IPS-18a (cell line): ENCODE results near the gene SGTB.
"Not testable (repeated sequence)": the region's sequence is repeated elsewhere in the genome, so short reads cannot be mapped to it uniquely, and the experiment has no call there.

Experiments used
- H3K27ac ChIP-seq: one replicate; pipeline ENCODE4 v1.5.1; 2013; ENCODE audit warnings: low read length
- H3K27me3 ChIP-seq: one replicate; pipeline ENCODE4 v1.6.1; 2013; ENCODE audit warnings: mild to moderate bottlenecking, low read length; ENCODE audit not compliant: control insufficient read depth, insufficient read depth
- H3K36me3 ChIP-seq: one replicate; pipeline ENCODE4 v1.6.1; 2013; ENCODE audit warnings: low read depth, low read length; ENCODE audit not compliant: control insufficient read depth
- H3K4me1 ChIP-seq: one replicate; pipeline ENCODE4 v1.6.1; 2013; ENCODE audit warnings: low read depth, low read length; ENCODE audit not compliant: control insufficient read depth
- H3K4me3 ChIP-seq: one replicate; pipeline ENCODE4 v1.5.1; 2013; ENCODE audit warnings: low read length
- H3K9ac ChIP-seq: one replicate; pipeline ENCODE4 v1.6.1; 2013; ENCODE audit warnings: mild to moderate bottlenecking, low read length, moderate library complexity
- H3K9me3 ChIP-seq: one replicate; pipeline ENCODE4 v1.6.1; 2013; ENCODE audit warnings: low read depth, low read length; ENCODE audit not compliant: control insufficient read depth

SGTB gene

GRCh38 chr5:65647941-65648340, 74.0 kb downstream of the SGTB start:
- no peaks in the 10 kb centered on the region for H3K27me3 ChIP-seq
- H3K9me3 ChIP-seq: no peaks in the 10 kb centered on the region

DNA sequence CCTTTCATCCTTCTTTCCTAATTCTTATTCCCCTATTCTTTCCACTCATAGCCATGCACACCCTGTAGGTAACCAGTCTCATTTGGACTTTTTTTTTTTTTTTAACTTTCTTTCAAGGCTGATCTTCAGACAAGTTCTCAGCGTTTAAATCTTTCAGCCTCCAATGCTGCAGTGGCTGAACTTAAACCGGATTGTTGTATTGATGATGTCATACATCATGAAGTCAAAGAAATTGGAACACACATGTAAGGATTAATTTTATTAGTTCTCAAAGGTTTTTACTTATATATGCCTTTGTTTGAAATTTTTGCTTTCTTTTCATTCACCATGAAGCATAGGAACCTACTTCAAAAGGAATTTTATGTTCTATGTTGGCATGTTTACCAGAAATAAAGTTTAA, 75.0 kb downstream of the SGTB start:
- peaks cover 8% of the 10 kb centered on the region for H3K4me1 ChIP-seq
- no peaks in the 10 kb centered on the region for H3K36me3 ChIP-seq
- H3K27me3 ChIP-seq: no peaks in the 10 kb centered on the region
- no peak overlapping the region for H3K4me3 ChIP-seq
- H3K9ac ChIP-seq: no peak overlapping the region
- H3K27ac ChIP-seq: no peak overlapping the region
- no peaks in the 10 kb centered on the region for H3K9me3 ChIP-seq

More at GRCh38 chr5:65647941-65648340, 74.0 kb downstream of the SGTB start:
- Histone ChIP-seq H3K27ac (no peak overlapping the region), H3K4me1 (peaks cover 8% of the 10 kb centered on the region), H3K9ac (no peak overlapping the region), H3K36me3 (no peaks in the 10 kb centered on the region), H3K4me3 (no peak overlapping the region)

- no peak overlapping the region for H3K27ac ChIP-seq
- H3K27me3 ChIP-seq: no peaks in the 10 kb centered on the region
- H3K4me3 ChIP-seq: no peak overlapping the region
- no peaks in the 10 kb centered on the region for H3K9me3 ChIP-seq
- H3K4me1 ChIP-seq: no peaks in the 10 kb centered on the region
- H3K36me3 ChIP-seq: peaks cover 10% of the 10 kb centered on the region
- H3K9ac ChIP-seq: no peak overlapping the region
These were observed 81.7 kb downstream of the SGTB start for GRCh38 chr5:65640240-65640639.

- Histone ChIP-seq H3K9ac (no peak overlapping the region), H3K9me3 (no peaks in the 10 kb centered on the region), H3K36me3 (peaks cover 9% of the 10 kb centered on the region), H3K4me1 (peaks cover 3% of the 10 kb centered on the region), H3K4me3 (no peak overlapping the region), H3K27ac (no peak overlapping the region), H3K27me3 (no peaks in the 10 kb centered on the region)
These were observed 90.9 kb downstream of the SGTB start for GRCh38 chr5:65630981-65631380.

DNA sequence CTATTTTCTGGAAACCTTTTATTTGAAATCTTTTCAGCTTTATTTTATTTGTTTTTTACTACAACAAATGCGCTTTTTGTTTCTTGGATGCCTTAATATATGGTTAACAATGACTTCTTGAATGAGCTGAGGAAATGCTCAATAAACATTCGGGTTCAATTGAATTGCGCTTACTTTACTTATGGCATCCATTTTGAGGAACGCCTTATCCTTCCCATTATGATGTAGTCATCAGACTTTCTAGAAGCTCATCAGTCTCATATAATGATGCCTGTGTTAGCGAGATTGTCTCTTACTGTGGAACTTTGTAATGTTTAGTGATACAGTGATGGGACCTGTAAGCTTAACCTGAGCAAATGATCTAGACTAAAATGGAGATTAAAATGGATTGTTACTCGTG, 96.2 kb downstream of the SGTB start:
- peak overlapping the region; percentile 83 for H3K4me3 ChIP-seq

GRCh38 chr5:65624571-65625555, 97.0 kb downstream of the SGTB start, which contains the start of the genes SHLD3 and TRAPPC13:
SHLD3 (plus strand) TSS chr5:65625027; CDS start chr5:65629588, 4,561 bp downstream.
TRAPPC13 (plus strand) TSS chr5:65625027; CDS start chr5:65625061, 34 bp downstream.
- H3K36me3 ChIP-seq: peaks cover 6% of the 10 kb centered on the region
- H3K27ac ChIP-seq: peak within 1 kb of the TSS; percentile 94
- H3K9ac ChIP-seq: peak within 1 kb of the TSS; percentile 95
- H3K9me3 ChIP-seq: no peaks in the 10 kb centered on the region
- peaks cover 17% of the 10 kb centered on the region for H3K4me1 ChIP-seq
- peak within 1 kb of the TSS; percentile 83 for H3K4me3 ChIP-seq
- H3K27me3 ChIP-seq: no peaks in the 10 kb centered on the region

More for the DNA sequence above, 96.2 kb downstream of the SGTB start:
- no peaks in the 10 kb centered on the region for H3K9me3 ChIP-seq
- peaks cover 17% of the 10 kb centered on the region for H3K4me1 ChIP-seq
- H3K9ac ChIP-seq: peak overlapping the region; percentile 95
- H3K27ac ChIP-seq: peak overlapping the region; percentile 94
- peaks cover 9% of the 10 kb centered on the region for H3K36me3 ChIP-seq
- no peaks in the 10 kb centered on the region for H3K27me3 ChIP-seq

GRCh38 chr5:65624025-65624570, 97.8 kb downstream of the SGTB start, which contains the start of gene TRIM23:
TRIM23 (minus strand) TSS chr5:65624333; CDS start chr5:65624274, 59 bp downstream.
- H3K27me3 ChIP-seq: no peaks in the 10 kb centered on the region
- peaks cover 17% of the 10 kb centered on the region for H3K4me1 ChIP-seq
- peak within 1 kb of the TSS; percentile 94 for H3K27ac ChIP-seq
- no peaks in the 10 kb centered on the region for H3K36me3 ChIP-seq
- no peaks in the 10 kb centered on the region for H3K9me3 ChIP-seq
- peak within 1 kb of the TSS; percentile 83 for H3K4me3 ChIP-seq
- peak within 1 kb of the TSS; percentile 95 for H3K9ac ChIP-seq

- no peaks in the 10 kb centered on the region for H3K9me3 ChIP-seq
- no peaks in the 10 kb centered on the region for H3K27me3 ChIP-seq
- H3K36me3 ChIP-seq: no peaks in the 10 kb centered on the region
- H3K4me1 ChIP-seq: peaks cover 17% of the 10 kb centered on the region
- H3K27ac ChIP-seq: no peak overlapping the region
- H3K9ac ChIP-seq: peak overlapping the region; percentile 95
- H3K4me3 ChIP-seq: peak overlapping the region; percentile 83
These were observed 98.4 kb downstream of the SGTB start for GRCh38 chr5:65623482-65623881.

- peaks cover 17% of the 10 kb centered on the region for H3K4me1 ChIP-seq
These were observed 99.9 kb downstream of the SGTB start for GRCh38 chr5:65621961-65622360.

GRCh38 chr5:65620021-65620420, 101.9 kb downstream of the SGTB start:
- Histone ChIP-seq H3K9ac (no peak overlapping the region), H3K27me3 (no peaks in the 10 kb centered on the region), H3K27ac (no peak overlapping the region), H3K36me3 (no peaks in the 10 kb centered on the region), H3K4me1 (peaks cover 9% of the 10 kb centered on the region), H3K4me3 (no peak overlapping the region), H3K9me3 (no peaks in the 10 kb centered on the region)

More at GRCh38 chr5:65621961-65622360, 99.9 kb downstream of the SGTB start:
- not testable (repeated sequence) for H3K27ac ChIP-seq, H3K36me3 ChIP-seq, H3K9me3 ChIP-seq, H3K27me3 ChIP-seq, H3K4me3 ChIP-seq, H3K9ac ChIP-seq
